Measurements from ENCODE around the gene CCDC120. TPM values are rescaled to one million over a fixed set of nuclear protein-coding genes. Genes with fewer than 3 reads are reported as not detected.

Gene CCDC120

GRCh38 chrX:49108641-49109040, 49.8 kb downstream of the CCDC120 start:
- H3K9me3 ChIP-seq (replicated peaks; ENCODE audit: low read length), result no peaks in the 10 kb centered on the region
- H3K4me1 ChIP-seq (ENCODE audit: control insufficient read depth, insufficient read depth, low read length), result no peaks in the 10 kb centered on the region
- no peak overlapping the region for H3K4me2 ChIP-seq (ENCODE audit: low read length)
- H3K36me3 ChIP-seq (ENCODE audit: insufficient read depth, low read length), result peaks cover 21% of the 10 kb centered on the region
- H3K9ac ChIP-seq (ENCODE audit: low read depth, low read length), result no peak overlapping the region
- no peak overlapping the region for H3K4me3 ChIP-seq (ENCODE audit: low read length)
- H3K27me3 ChIP-seq (ENCODE audit: control insufficient read depth, insufficient read depth, low read length), result no peaks in the 10 kb centered on the region

DNA sequence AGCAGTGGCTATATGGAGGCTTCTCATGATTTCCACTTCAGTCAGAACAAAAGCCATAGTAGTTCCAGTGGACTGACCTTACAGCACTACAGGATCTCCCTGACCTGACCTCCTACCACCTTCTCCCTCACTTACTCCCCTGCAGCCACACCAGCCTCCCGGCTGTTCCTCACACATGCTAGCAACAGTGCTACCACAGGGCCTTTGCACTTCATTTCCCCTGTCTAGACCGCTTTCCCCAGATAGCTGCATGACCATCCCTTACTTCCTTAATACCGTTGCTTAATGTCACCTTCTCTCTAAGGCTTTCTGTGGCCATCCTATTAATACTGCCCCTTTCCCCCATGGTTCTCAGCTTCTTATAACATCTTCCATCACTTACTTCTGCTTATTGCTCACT, 51.6 kb downstream of the CCDC120 start:
- Histone ChIP-seq H3K9me3 (replicated peaks; ENCODE audit: low read length) (no peaks in the 10 kb centered on the region), H3K4me1 (ENCODE audit: control insufficient read depth, insufficient read depth, low read length) (no peaks in the 10 kb centered on the region), H3K4me3 (ENCODE audit: low read length) (no peak overlapping the region), H3K9ac (ENCODE audit: low read depth, low read length) (no peak overlapping the region), H3K27me3 (ENCODE audit: control insufficient read depth, insufficient read depth, low read length) (no peaks in the 10 kb centered on the region), H3K4me2 (ENCODE audit: low read length) (no peak overlapping the region), H3K36me3 (ENCODE audit: insufficient read depth, low read length) (peaks cover 24% of the 10 kb centered on the region)

GRCh38 chrX:49111791-49112190, 53.0 kb downstream of the CCDC120 start:
- H3K27me3 ChIP-seq (ENCODE audit: control insufficient read depth, insufficient read depth, low read length), result no peaks in the 10 kb centered on the region
- no peak overlapping the region for H3K9ac ChIP-seq (ENCODE audit: low read depth, low read length)
- no peak overlapping the region for H3K4me3 ChIP-seq (ENCODE audit: low read length)
- no peak overlapping the region for H3K4me2 ChIP-seq (ENCODE audit: low read length)
- H3K36me3 ChIP-seq (ENCODE audit: insufficient read depth, low read length), result peaks cover 37% of the 10 kb centered on the region
- H3K9me3 ChIP-seq (replicated peaks; ENCODE audit: low read length), result no peaks in the 10 kb centered on the region
- H3K4me1 ChIP-seq (ENCODE audit: control insufficient read depth, insufficient read depth, low read length), result no peaks in the 10 kb centered on the region

- H3K4me1 ChIP-seq (ENCODE audit: control insufficient read depth, insufficient read depth, low read length), result no peaks in the 10 kb centered on the region
- H3K27me3 ChIP-seq (ENCODE audit: control insufficient read depth, insufficient read depth, low read length), result no peaks in the 10 kb centered on the region
- H3K9me3 ChIP-seq (replicated peaks; ENCODE audit: low read length), result no peaks in the 10 kb centered on the region
- H3K9ac ChIP-seq (ENCODE audit: low read depth, low read length), result no peak overlapping the region
- no peak overlapping the region for H3K4me2 ChIP-seq (ENCODE audit: low read length)
- H3K4me3 ChIP-seq (ENCODE audit: low read length), result no peak overlapping the region
- H3K36me3 ChIP-seq (ENCODE audit: insufficient read depth, low read length), result peaks cover 39% of the 10 kb centered on the region
Measured at GRCh38 chrX:49116076-49116475, 57.3 kb downstream of the CCDC120 start.

DNA sequence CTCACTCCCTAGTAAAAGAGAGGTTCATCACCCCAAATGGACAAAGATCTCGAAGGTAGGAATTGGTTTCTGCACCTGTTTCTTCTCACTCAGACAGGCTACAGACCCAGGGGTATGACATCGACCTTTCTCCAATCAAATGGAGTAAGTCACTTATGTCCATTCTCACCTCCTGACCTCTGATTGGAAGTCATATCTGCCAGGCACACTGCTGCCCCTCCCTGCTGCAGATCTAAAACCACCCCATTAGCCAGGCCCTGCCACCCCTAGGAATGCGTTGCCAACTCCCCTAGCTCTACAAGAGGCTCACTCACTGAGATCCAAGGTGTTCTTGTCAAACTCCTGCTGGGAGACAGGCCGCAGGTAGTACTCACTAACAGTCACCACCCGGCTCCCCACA, 57.9 kb downstream of the CCDC120 start:
- H3K36me3 ChIP-seq (ENCODE audit: insufficient read depth, low read length), result peaks cover 39% of the 10 kb centered on the region
- no peaks in the 10 kb centered on the region for H3K27me3 ChIP-seq (ENCODE audit: control insufficient read depth, insufficient read depth, low read length)
- no peaks in the 10 kb centered on the region for H3K4me1 ChIP-seq (ENCODE audit: control insufficient read depth, insufficient read depth, low read length)
- no peak overlapping the region for H3K9ac ChIP-seq (ENCODE audit: low read depth, low read length)
- no peak overlapping the region for H3K4me3 ChIP-seq (ENCODE audit: low read length)
- H3K4me2 ChIP-seq (ENCODE audit: low read length), result no peak overlapping the region
- H3K9me3 ChIP-seq (replicated peaks; ENCODE audit: low read length), result no peaks in the 10 kb centered on the region

DNA sequence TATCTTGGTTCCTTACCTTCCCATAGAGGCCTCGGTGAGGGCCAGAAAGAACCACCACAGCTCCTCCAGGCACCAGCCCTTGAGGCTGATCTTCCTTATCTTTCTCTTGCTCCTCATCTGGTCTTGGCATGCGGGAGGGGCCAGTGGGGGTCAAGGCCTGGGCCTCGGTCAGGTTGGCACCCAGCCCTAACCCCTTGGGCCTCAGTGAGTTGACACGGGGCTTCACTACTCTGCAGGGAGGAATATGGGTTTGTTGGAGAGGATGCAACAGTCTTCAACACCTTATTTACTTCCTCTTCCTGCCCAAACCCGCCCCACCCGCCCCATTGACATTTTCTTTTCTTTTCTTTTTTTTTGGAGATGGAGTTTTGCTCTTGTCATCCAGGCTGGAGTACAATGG, 58.8 kb downstream of the CCDC120 start:
- Histone ChIP-seq H3K4me1 (ENCODE audit: control insufficient read depth, insufficient read depth, low read length) (no peaks in the 10 kb centered on the region), H3K36me3 (ENCODE audit: insufficient read depth, low read length) (peaks cover 31% of the 10 kb centered on the region), H3K9me3 (replicated peaks; ENCODE audit: low read length) (no peaks in the 10 kb centered on the region), H3K4me3 (ENCODE audit: low read length) (no peak overlapping the region), H3K4me2 (ENCODE audit: low read length) (no peak overlapping the region), H3K27me3 (ENCODE audit: control insufficient read depth, insufficient read depth, low read length) (no peaks in the 10 kb centered on the region), H3K9ac (ENCODE audit: low read depth, low read length) (no peak overlapping the region)

Small RNAs within 50 kb of the gene (small RNA-seq; reads per million reads assigned to genes)
- not detected for gene RNU4-52P
